Heart right ventricle (tissue), 16 donors: ENCODE measurements around the gene RPL9. TPM values are rescaled to one million over a fixed set of nuclear protein-coding genes. Genes with fewer than 3 reads are reported as not detected.

Experiments used
- ATAC-seq, 8 donors: fragments of 200-7000 bp; cut with Tn5 transposase; one replicate each; pipeline ENCODE4 v1.9.1; 2020; ENCODE audit warnings: mild to moderate bottlenecking in 8 of 8, moderate library complexity in 8 of 8, moderate number of reproducible peaks in 1 of 8
- DNase-seq, 2 donors: peaks; one replicate each; pipeline ENCODE4 v3.0.0-alpha.2; 2020
- H3K27ac ChIP-seq, 10 donors: fragments of 200-600 bp; sonication (generic) in 2 of 10; one replicate each; pipeline versions ENCODE4 v1.5.0 to v1.8.0; 2020 to 2022; ENCODE audit warnings: mild to moderate bottlenecking in 3 of 10
- H3K27me3 ChIP-seq, 7 donors: fragments of 200-600 bp; one replicate each; pipeline ENCODE4 v1.8.0; 2021 to 2022; ENCODE audit warnings: mild to moderate bottlenecking in 2 of 7
- H3K36me3 ChIP-seq, 9 donors: fragments of 200-600 bp; sonication (generic) in 1 of 9; one replicate each; pipeline versions ENCODE4 v1.5.0 to v1.8.0; 2020 to 2022; ENCODE audit warnings: mild to moderate bottlenecking in 2 of 9
- H3K4me1 ChIP-seq, 9 donors: fragments of 200-600 bp; sonication (generic) in 1 of 9; one replicate each; pipeline versions ENCODE4 v1.5.0 to v1.8.0; 2020 to 2022; ENCODE audit warnings: mild to moderate bottlenecking in 4 of 9
- H3K4me3 ChIP-seq, 10 donors: fragments of 200-600 bp; sonication (generic) in 2 of 10; one replicate each; pipeline versions ENCODE4 v1.5.0 to v1.8.0; 2020 to 2022; ENCODE audit warnings: mild to moderate bottlenecking in 7 of 10, moderate library complexity in 2 of 10
- H3K9me3 ChIP-seq, 11 donors: fragments of 200-600 bp in 10 of 11; sonication (generic) in 2 of 11; one replicate each; pipeline versions ENCODE4 v1.5.0 to v1.8.0; 2013 to 2022; ENCODE audit warnings: mild to moderate bottlenecking in 2 of 11, control low read depth in 1 of 11, moderate library complexity in 1 of 11
- WGBS, 2 donors: extraction: QIAGEN DNeasy Blood & Tissue Kit; methylation state at CpG; one replicate each; pipeline ENCODE4 v1.1.7; 2013; ENCODE audit warnings: inconsistent platforms in 1 of 2; 5-methylcytosine and 5-hydroxymethylcytosine counted together
- intact Hi-C, 10 donors: fragments of 100-400 bp; cut with DNase I; formaldehyde crosslinking; loops; one replicate each; pipeline versions ENCODE4 v1.11.1 to v1.14.2; 2022
- polyA plus RNA-seq, 2 donors: library from polyadenylated mRNA; stranded (reverse); fragments of 200-250 nt; gene quantifications; one replicate each; pipeline ENCODE4 v1.2.3, GENCODE V29; 2013
- total RNA-seq, 10 donors: library from RNA; stranded (reverse); fragmentation: NEBNext Ultra II Directional in 3 of 10; extraction: Animal tissue kit (Norgen Biotek cat#: 25700) in 3 of 10; gene quantifications; one replicate each; pipeline versions ENCODE4 v1.2.1 to v1.2.4, GENCODE V29; 2021 to 2023
- TF ChIP-seq, protein P1 (sequence below), 9 donors: fragments of 200-600 bp; sonication (generic) in 2 of 9; IDR thresholded peaks; one replicate each; pipeline versions ENCODE4 v1.5.0 to v1.8.0; 2021 to 2022; ENCODE audit warnings: antibody characterized with exemption in 9 of 9, mild to moderate bottlenecking in 5 of 9, moderate library complexity in 1 of 9
- donor health status: Arrhythmogenic right ventricular cardiomyopathy.
- donor health status: ischemic (EF 13 %, LVEDD 7.1; RV severe dilation, severe dysfunction).
- donor health status: healthy with polysubstance abuse.
- donor health status: DM: no; HTN: yes; CAD: no.
- donor health status: DM: no; HTN: no; CAD: no.
- donor health status: ischemic (EF 25% LVEDD 6.9; RV normal size, moderate dysfunction).
- donor health status: ischemic (EF 25% LVEDD 5.7; RV mildly dilated, moderate dysfunction).
- donor health status: healthy.
- donor health status: DM: yes; HTN: yes; CAD: no.
- donor health status: Ischemic cardiomyopathy.
- donor health status: ischemic (EF 35%, LVEDD 5.7; RV mildly dilated, moderate dysfunction).
- donor health status: nonischemic (EF 11% LVEDD 7.7; RV severe dilation, severe dysfunction).
- donor health status: DM: yes; HTN: yes; CAD: no.
- donor health status: PGD.
- donor health status: ischemic (EF 29% LVEDD 5.4; RV normal size, mild dysfunction).
- donor health status: nonischemic (EF 23%, LVEDD 6.1; RV moderate dilation, normal function).

RPL9 gene
- total and polyA plus RNA-seq, 12 donors: 546 to 1,826 (median 801) TPM

DNA sequence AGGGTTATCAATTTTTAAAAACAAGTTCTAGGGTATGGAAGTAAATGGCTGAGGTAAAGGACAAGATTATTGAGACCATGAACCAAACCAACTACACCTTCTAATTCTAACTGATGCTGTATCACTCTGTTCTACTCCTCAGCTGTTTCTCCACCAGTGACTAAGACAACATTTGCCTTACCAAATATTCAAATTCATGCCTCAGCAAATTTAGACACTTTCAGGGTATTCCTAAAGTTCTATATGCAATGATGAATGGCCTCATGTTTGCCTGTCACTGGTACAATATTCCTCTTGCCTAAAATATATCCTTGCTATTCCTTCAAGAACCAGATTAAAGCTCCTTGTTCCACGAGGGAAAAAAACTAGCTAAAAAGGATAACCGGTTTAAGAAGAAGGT is 5.0 kb downstream of the RPL9 start:
- H3K4me3 ChIP-seq: no peak overlapping the region
- ATAC-seq (no peak), DNase-seq (no peak)
- no peaks in the 10 kb centered on the region for H3K9me3 ChIP-seq
- intact Hi-C loops: loop anchor here in 1 of 10 donors (10.0 kb wide), 1 partner anchor 549 kb away; no protein-coding TSS in a partner anchor
- WGBS, 2 donors: 81 to 94% methylated on average over 2 of the region's 2 CpGs
- no peak overlapping the region for H3K27ac ChIP-seq
- H3K4me1 ChIP-seq: peaks cover 5 to 32% (median 25%) of the 10 kb centered on the region in 9 donors
- H3K27me3 ChIP-seq: no peaks in the 10 kb centered on the region
- H3K36me3 ChIP-seq: peaks cover 0 to 93% (median 51%) of the 10 kb centered on the region in 9 donors
- TF ChIP-seq, protein P1, sequence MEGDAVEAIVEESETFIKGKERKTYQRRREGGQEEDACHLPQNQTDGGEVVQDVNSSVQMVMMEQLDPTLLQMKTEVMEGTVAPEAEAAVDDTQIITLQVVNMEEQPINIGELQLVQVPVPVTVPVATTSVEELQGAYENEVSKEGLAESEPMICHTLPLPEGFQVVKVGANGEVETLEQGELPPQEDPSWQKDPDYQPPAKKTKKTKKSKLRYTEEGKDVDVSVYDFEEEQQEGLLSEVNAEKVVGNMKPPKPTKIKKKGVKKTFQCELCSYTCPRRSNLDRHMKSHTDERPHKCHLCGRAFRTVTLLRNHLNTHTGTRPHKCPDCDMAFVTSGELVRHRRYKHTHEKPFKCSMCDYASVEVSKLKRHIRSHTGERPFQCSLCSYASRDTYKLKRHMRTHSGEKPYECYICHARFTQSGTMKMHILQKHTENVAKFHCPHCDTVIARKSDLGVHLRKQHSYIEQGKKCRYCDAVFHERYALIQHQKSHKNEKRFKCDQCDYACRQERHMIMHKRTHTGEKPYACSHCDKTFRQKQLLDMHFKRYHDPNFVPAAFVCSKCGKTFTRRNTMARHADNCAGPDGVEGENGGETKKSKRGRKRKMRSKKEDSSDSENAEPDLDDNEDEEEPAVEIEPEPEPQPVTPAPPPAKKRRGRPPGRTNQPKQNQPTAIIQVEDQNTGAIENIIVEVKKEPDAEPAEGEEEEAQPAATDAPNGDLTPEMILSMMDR (IDR thresholded peaks at IDR 0.05): no peak

DNA sequence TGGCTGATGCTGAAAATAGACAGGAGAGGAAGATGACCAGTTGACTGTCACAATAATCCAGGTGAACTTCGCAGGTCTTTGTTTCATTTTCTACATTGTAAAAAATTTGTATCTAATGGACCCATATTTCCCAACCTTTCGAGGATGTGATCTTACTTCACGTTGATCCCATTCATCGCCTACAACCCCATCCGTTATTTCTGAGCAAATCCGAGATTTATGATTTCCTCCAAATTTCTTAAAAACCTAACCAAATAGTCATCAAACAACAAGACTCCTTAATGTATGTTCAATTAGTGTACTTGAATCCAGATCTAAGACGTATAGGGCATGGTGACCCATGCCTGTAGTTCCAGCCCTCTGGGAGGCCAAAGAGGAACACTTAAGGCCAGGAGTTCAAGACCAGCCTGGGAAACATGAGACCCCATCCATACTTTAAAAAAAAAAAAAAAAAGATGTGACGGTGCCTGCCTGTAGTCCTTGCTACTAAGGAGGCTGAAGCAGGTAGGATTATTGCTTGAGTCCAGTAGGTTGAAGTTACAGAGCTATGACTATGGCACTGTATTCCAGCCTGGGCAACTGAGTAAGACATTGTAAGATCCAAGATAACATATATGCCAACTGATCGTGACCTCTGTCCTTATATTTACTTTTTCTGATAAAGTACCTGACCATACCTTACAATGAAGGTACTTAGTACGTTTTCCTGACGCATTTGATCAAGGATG is 5.7 kb downstream of the RPL9 start:
- H3K27ac ChIP-seq: no peak overlapping the region
- no peak for DNase-seq
- H3K36me3 ChIP-seq: peaks cover 0 to 98% (median 51%) of the 10 kb centered on the region in 9 donors
- H3K9me3 ChIP-seq: no peaks in the 10 kb centered on the region
- intact Hi-C loops: loop anchor here in 1 of 10 donors (10.0 kb wide), 1 partner anchor 548 kb away; no protein-coding TSS in a partner anchor
- 87 to 88% methylated on average over 11 of the region's 11 CpGs for WGBS, 2 donors
- no peaks in the 10 kb centered on the region for H3K27me3 ChIP-seq
- TF ChIP-seq, protein P1 (IDR thresholded peaks at IDR 0.05): no peak
- peaks cover 5 to 30% (median 24%) of the 10 kb centered on the region in 9 donors for H3K4me1 ChIP-seq
- no peak overlapping the region for H3K4me3 ChIP-seq
- peak in 1 of 8 donors; percentile 8 for ATAC-seq

DNA sequence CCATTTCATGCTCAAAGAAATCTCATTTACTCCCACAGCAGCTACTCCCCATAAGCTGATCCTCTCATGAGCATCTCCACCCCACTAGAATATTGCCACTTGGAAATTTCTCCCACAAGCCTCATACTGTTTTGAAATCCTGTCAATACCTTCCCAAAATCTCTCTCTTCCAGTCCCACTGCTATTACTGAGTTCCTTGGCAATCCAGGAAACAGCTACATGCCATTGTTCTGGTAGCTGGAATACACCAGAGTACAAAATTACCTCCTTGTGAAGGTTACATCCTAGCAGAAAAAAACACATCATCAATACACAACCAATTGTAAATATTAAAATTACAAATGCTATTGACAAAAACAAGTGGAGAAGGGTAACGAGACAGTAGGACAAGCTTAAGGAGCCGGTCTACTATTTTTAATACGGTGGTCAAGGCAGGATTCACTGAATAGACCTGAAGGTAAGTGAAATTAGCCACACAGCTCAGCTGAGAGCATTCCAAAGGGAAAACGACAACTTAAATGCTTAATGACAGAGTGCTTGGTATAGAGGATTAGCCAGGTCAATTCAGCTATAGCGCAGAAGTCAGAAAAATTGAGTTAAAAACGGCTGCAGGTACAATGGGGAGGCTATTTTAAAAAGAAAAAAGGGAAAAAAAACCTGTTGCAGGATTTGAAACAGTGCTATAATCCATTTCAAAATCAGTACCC is 6.4 kb downstream of the RPL9 start:
- Histone ChIP-seq H3K4me1 (peaks cover 5 to 27% (median 20%) of the 10 kb centered on the region in 9 donors), H3K27me3 (no peaks in the 10 kb centered on the region), H3K27ac (no peak overlapping the region), H3K36me3 (peaks cover 0 to 92% (median 47%) of the 10 kb centered on the region in 9 donors), H3K4me3 (no peak overlapping the region), H3K9me3 (no peaks in the 10 kb centered on the region)
- intact Hi-C loops: loop anchor here in 1 of 10 donors (10.0 kb wide), 1 partner anchor 548 kb away; no protein-coding TSS in a partner anchor
- 87 to 90% methylated on average over 6 of the region's 6 CpGs for WGBS, 2 donors
- no peak for DNase-seq
- TF ChIP-seq, protein P1 (IDR thresholded peaks at IDR 0.05): no peak
- no peak for ATAC-seq

DNA sequence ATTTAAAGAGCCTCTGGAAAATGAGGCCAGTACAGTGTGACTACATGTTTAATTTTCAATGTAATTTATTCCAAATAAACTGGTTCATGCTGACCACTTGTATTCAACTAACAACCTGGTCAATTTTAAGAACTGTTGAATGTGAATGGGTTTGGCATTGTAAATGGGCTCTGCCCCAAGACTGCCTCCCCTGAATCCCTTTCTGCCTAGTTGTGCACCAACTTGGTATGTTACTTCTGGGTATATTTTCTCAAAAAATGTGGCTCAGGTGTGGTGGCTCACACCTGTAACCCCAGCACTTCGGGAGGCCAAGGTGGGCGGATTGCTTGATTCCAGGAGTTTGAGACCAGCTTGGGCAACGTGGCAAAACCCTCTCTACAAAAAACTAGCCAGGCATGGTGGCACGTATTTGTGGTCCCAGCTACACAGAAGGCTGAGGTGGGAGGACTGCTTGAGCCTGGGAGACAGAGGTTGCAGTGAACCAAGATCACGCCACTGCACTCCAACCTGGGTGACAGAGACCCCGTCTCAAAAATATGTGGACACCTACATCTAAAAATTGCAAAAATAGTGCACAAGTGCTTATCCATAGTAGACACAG is 7.2 kb downstream of the RPL9 start:
- DNase-seq (no peak), ATAC-seq (no peak)
- H3K27me3 ChIP-seq: no peaks in the 10 kb centered on the region
- peaks cover 0 to 84% (median 41%) of the 10 kb centered on the region in 9 donors for H3K36me3 ChIP-seq
- TF ChIP-seq, protein P1 (IDR thresholded peaks at IDR 0.05): no peak
- no peaks in the 10 kb centered on the region for H3K9me3 ChIP-seq
- H3K27ac ChIP-seq: no peak overlapping the region
- peaks cover 0 to 27% (median 20%) of the 10 kb centered on the region in 9 donors for H3K4me1 ChIP-seq
- intact Hi-C loops: loop anchor here in 1 of 10 donors (10.0 kb wide), 1 partner anchor 547 kb away; no protein-coding TSS in a partner anchor
- no peak overlapping the region for H3K4me3 ChIP-seq
- WGBS, 2 donors: 92 to 96% methylated on average over 6 of the region's 6 CpGs
